Neutrophil (primary cell): ENCODE results near the gene HDGFL2.
A peak's percentile ranks its signal among the peaks of the same experiment; 100 is the strongest.

Source experiments
- H3K27ac ChIP-seq: fragments of 200-600 bp; sonication (generic); 2 replicates; pipeline ENCODE4 v1.5.1; 2016; ENCODE audit warnings: mild to moderate bottlenecking, moderate library complexity
- H3K27me3 ChIP-seq: fragments of 200-600 bp; sonication (generic); 2 replicates; pipeline ENCODE4 v1.6.0; 2016; ENCODE audit warnings: mild to moderate bottlenecking
- H3K36me3 ChIP-seq: fragments of 200-600 bp; sonication (generic); 2 replicates; pipeline ENCODE4 v1.5.1; 2017
- H3K4me1 ChIP-seq, 2 experiments: fragments of 200-600 bp in 1 of 2; sonication (generic) in 1 of 2; 1 replicate in 1 of 2; 2 replicates in 1 of 2; pipeline versions ENCODE4 v1.5.1 to v1.6.1; 2013 to 2016; ENCODE audit warnings: low read depth in 1 of 2, low read length in 1 of 2, mild to moderate bottlenecking in 1 of 2, moderate library complexity in 1 of 2; ENCODE audit not compliant: control insufficient read depth in 1 of 2, insufficient read depth in 1 of 2
- H3K4me3 ChIP-seq, 2 experiments: fragments of 200-600 bp in 1 of 2; sonication (generic) in 1 of 2; 1 replicate in 1 of 2; 2 replicates in 1 of 2; pipeline ENCODE4 v1.5.1; 2013 to 2016; ENCODE audit warnings: low read depth in 1 of 2, low read length in 1 of 2, mild to moderate bottlenecking in 1 of 2, moderate library complexity in 1 of 2
- H3K9me3 ChIP-seq: fragments of 200-600 bp; sonication (generic); 2 replicates; pipeline ENCODE4 v1.5.1; 2016
- CTCF ChIP-seq: fragments of 200-600 bp; sonication (generic); IDR thresholded peaks from 2 replicates; pipeline ENCODE4 v1.5.1; 2016; ENCODE audit warnings: antibody characterized with exemption

The HDGFL2 gene

GRCh38 chr19:4456476-4456842, 15.6 kb upstream of the HDGFL2 start:
- no peaks in the 10 kb centered on the region for H3K27me3 ChIP-seq
- H3K27ac ChIP-seq: peak overlapping the region; percentile 86
- H3K36me3 ChIP-seq: peaks cover 34% of the 10 kb centered on the region
- H3K9me3 ChIP-seq: no peaks in the 10 kb centered on the region
- no peak for TF ChIP-seq CTCF
- H3K4me3 ChIP-seq: peak overlapping the region; percentile 57 to 80
- peaks cover 12 to 18% of the 10 kb centered on the region in 2 experiments for H3K4me1 ChIP-seq

GRCh38 chr19:4456843-4457653, 15.0 kb upstream of the HDGFL2 start:
- Histone ChIP-seq H3K4me1 (peaks cover 12 to 18% of the 10 kb centered on the region in 2 experiments), H3K36me3 (peaks cover 28% of the 10 kb centered on the region), H3K27ac (peak overlapping the region; percentile 86), H3K9me3 (no peaks in the 10 kb centered on the region), H3K4me3 (peak overlapping the region; percentile 57 to 80), H3K27me3 (no peaks in the 10 kb centered on the region)
- no peak for TF ChIP-seq CTCF

- H3K36me3 ChIP-seq: peaks cover 20% of the 10 kb centered on the region
- H3K27me3 ChIP-seq: no peaks in the 10 kb centered on the region
- peak within 1 kb of the TSS; percentile 86 for H3K27ac ChIP-seq
- H3K9me3 ChIP-seq: no peaks in the 10 kb centered on the region
- peak; percentile 68 for TF ChIP-seq CTCF
- H3K4me1 ChIP-seq: peaks cover 12 to 18% of the 10 kb centered on the region in 2 experiments
- H3K4me3 ChIP-seq: peak within 1 kb of the TSS; percentile 57 to 80
These were observed 14.3 kb upstream of the HDGFL2 start, which contains the start of gene UBXN6 for GRCh38 chr19:4457654-4458395. Gene UBXN6 (minus strand): TSS chr19:4457794. CDS start chr19:4457697, 97 bp downstream.

- no peak overlapping the region for H3K4me3 ChIP-seq
- H3K36me3 ChIP-seq: no peaks in the 10 kb centered on the region
- H3K9me3 ChIP-seq: no peaks in the 10 kb centered on the region
- no peaks in the 10 kb centered on the region for H3K27me3 ChIP-seq
- peaks cover 7 to 13% of the 10 kb centered on the region in 2 experiments for H3K4me1 ChIP-seq
- H3K27ac ChIP-seq: no peak overlapping the region
- TF ChIP-seq CTCF: no peak
These were observed 7.1 kb upstream of the HDGFL2 start for GRCh38 chr19:4464815-4465581.

GRCh38 chr19:4467835-4468234, 4.3 kb upstream of the HDGFL2 start:
- Histone ChIP-seq H3K4me3 (no peak overlapping the region), H3K27ac (no peak overlapping the region), H3K27me3 (no peaks in the 10 kb centered on the region), H3K9me3 (no peaks in the 10 kb centered on the region), H3K36me3 (no peaks in the 10 kb centered on the region), H3K4me1 (peaks cover 23 to 25% of the 10 kb centered on the region in 2 experiments)
- TF ChIP-seq CTCF: no peak
